NCI-H1417 treated with DMSO at 0.1 percent for 48 hours (cell line): ENCODE data around the gene MED13.
"Not testable (repeated sequence)": the region's sequence is repeated elsewhere in the genome, so short reads cannot be mapped to it uniquely, and the experiment has no call there.

Experiments used
- DNase-seq: peaks from one replicate; lab custom pipeline; 2025; lab: John Stamatoyannopoulos, UW

MED13 gene

DNA sequence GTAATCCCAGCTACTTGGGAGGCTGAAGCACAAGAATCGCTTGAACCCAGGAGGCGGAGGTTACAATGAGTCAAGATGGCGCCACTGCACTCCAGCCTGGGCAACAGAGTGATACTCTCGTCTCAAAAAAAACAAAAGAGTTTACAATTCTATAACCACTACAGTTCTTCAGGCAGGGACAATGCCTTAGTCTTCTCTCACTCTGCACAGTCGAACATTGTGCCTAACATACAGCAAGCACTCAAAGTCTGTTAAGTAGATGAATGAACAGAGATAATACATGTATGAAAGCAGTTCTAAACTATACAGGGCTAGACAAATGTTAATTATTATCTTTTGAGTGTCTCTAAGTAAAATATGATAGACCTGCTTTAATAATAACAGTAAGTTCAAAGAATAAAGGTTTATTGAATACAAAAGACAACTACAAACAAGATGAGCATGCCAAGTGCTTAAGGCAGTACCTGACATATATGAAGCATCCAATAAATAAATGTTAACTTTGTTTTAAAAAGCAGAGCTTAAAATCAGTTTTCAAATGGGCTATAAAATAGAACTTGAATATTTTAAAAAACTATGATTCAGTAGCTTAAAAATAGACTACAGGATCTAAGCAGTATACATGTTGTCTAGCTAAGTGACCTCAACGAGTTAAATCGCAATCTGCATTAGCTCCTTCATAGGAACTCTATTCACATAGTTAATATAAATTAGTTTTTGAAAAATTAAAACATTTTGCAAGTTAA is 156.6 kb downstream of the MED13 start:
- DNase-seq = no peak

DNA sequence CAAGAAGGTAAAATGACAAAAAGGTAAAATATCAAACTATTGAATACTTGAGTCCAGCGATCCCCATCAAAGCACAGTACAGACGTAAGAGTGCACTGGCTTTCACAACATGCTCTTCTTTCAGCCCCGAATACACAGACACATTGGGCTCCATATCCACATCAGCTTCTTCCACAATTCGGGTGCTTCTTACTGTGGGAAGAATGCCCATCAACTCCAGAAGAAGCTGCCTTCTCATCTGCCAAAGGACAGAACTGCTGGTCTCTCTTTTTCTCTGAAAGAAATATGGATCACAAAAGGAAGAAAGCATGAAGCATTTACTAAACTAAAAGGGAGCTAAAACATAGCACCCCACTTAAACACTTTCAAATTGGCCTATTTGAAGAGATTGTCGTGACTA is 157.7 kb downstream of the MED13 start:
- no peak for DNase-seq

DNA sequence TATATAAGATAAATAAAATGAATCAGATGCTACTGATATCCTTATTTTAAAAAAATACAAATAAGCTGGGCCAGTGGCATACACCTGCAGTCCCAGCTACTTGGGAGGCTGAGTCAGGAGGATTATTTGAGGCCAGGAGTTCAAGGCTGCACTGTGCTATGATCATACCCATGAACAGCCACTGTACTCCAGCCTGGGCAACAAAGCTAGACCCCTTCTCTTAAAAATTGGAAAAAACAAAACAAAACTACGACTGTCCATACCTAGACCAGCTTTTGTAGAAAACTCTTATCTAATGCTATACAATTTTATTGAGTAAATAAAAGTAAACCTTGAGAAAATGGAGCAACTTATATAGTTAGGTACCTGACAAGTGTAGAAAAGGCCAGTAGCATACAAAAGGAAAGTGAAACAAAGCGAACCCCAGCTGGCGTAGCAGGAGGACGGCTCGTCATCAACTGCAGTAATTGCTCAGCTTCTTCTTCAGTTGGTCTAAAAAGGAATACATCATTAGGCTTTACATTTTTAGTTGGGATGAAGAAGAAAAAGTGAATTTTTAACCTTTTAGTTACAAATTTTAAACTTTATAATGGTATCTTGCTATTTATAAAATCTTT is 160.9 kb downstream of the MED13 start:
- no peak for DNase-seq

DNA sequence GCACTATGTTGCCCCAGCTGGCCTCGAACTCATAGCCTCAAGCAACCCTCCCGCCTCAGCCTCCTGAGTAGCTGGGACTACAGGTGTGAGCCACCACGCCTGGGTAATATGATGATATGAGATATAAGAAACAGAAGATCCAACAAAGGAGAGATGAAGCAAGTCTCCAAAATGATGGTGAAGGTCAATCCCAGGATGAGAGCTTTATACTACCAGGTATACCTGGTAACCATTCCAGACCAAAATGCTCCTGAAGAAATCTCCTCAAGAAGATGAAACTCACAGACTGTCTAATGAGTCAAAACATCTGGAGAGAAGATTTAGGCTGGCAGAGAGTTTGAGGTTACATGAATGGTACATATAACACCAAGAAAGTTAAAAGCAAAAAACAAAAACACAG is 161.8 kb downstream of the MED13 start:
- DNase-seq = no peak

DNA sequence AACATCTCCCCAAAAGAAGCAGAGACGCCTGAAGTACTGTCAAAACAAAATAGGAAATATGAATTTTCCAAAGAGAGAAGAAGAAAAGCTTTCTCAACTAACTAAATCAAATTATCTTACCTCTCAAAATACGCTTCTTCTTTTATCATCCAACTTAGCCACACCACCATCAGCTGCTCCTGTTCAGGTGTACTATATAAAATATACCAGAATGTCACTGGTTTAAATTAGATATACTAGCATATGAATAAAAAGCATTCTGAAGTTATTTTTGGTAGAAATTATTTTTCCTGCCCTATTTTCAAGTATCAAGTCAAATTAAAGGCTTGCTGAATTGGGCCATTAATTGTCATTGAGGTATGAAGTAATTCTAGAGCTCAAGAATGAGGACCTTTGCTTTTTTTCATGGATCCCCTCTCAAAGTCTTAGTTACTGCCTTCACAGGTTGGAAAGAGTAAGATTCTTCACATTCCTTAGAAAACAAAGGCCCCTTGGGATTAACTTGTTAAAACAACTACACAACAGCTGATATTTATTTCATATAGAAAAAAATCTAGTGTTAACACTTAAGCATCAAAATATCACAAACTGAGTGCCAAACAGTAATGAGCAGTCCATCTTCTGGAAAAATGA is 167.4 kb downstream of the MED13 start:
- DNase-seq = no peak

DNA sequence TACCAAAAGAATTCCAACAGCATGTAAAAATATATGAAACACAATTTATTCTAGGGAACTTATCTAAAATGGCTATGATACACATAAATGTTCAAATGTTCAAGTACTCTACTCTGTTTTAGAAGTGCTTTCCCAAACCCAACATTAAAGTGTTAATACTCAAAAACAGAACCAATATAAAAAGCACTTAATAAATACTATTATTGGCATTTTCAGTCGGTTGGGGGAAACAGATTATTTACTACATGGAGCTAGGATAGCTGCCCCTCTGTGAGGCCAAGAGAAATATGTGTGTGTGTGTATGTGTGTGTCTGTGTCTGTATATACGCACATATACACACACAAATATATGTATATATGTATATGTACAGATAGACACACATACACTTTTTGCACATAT is 169.7 kb downstream of the MED13 start:
- DNase-seq = no peak

DNA sequence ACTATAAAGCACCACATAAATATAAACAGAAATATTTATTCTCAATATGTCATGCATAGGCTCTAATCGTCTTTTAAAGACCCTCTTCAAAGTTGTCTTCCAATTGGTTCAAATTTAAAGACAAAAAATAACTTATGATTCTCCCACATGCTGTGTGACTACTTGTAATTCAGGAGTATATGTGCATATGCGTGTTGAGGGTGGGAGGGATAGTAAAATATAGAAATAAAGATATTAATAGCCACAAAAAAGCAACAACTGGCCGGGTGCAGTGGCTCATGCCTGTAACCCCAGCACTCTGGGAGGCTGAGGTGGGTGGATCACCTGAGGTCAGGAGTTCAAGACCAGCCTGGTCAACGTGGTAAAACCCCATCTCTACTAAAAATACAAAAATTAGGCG is 170.8 kb downstream of the MED13 start:
- not testable (repeated sequence) for DNase-seq
